H1 (cell line): ENCODE results near the gene HES7. TPM values are rescaled to one million over a fixed set of nuclear protein-coding genes. Genes with fewer than 3 reads are reported as not detected.
"Not testable (repeated sequence)": the region's sequence is repeated elsewhere in the genome, so short reads cannot be mapped to it uniquely, and the experiment has no call there.

Source experiments
- CTCF ChIA-PET: fragments of 300-600 bp; sonication (Branson Sonifier 250); formaldehyde crosslinking; loops from one replicate; lab custom pipeline; 2021; ENCODE audit not compliant: partially characterized antibody; lab: Charles Lee
- POLR2A ChIA-PET: fragments of 300-600 bp; sonication (Branson Sonifier 250); formaldehyde crosslinking; loops from one replicate; lab custom pipeline; 2021; ENCODE audit warnings: inconsistent platforms; ENCODE audit not compliant: partially characterized antibody; lab: Charles Lee
- DNase-seq, 2 experiments: peaks; one replicate each; pipeline versions ENCODE4 v3.0.0 to v3.0.0-alpha.2; 2010 to 2022; ENCODE audit warnings: low spot score in 2 of 2, low read depth in 1 of 2, mixed read lengths in 1 of 2
- FAIRE-seq: peaks from 2 replicates; lab custom pipeline; 2011; peaks lifted over from hg19 to GRCh38; lab: Jason Lieb, UNC
- H2AFZ ChIP-seq: 2 replicates; pipeline ENCODE4 v1.8.1; 2012; ENCODE audit warnings: low read length, inconsistent platforms
- H2AK5ac ChIP-seq: 2 replicates; pipeline ENCODE4 v1.6.1; 2013; ENCODE audit warnings: low read depth, low read length
- H2BK120ac ChIP-seq: replicated peaks from 2 replicates; pipeline ENCODE3; 2013; ENCODE audit warnings: low read depth, low read length, inconsistent platforms
- H2BK12ac ChIP-seq: 2 replicates; pipeline ENCODE4 v1.6.1; 2013; ENCODE audit warnings: low read depth, low read length
- H2BK15ac ChIP-seq: 2 replicates; pipeline ENCODE4 v1.6.1; 2013; ENCODE audit warnings: low read length
- H2BK20ac ChIP-seq: 2 replicates; pipeline ENCODE4 v1.6.1; 2013; ENCODE audit warnings: low read length
- H2BK5ac ChIP-seq: 2 replicates; pipeline ENCODE4 v1.6.1; 2013; ENCODE audit warnings: low read depth, low read length
- H3K14ac ChIP-seq: 2 replicates; pipeline ENCODE4 v1.6.1; 2013; ENCODE audit warnings: inconsistent platforms; ENCODE audit not compliant: insufficient read length
- H3K18ac ChIP-seq: 2 replicates; pipeline ENCODE4 v1.6.1; 2013; ENCODE audit warnings: low read length; ENCODE audit errors: extremely low read depth
- H3K23ac ChIP-seq: 2 replicates; pipeline ENCODE4 v1.6.1; 2013; ENCODE audit warnings: inconsistent platforms; ENCODE audit not compliant: insufficient read length
- H3K23me2 ChIP-seq: 2 replicates; pipeline ENCODE4 v1.6.1; 2013; ENCODE audit warnings: low read depth, low read length
- H3K27ac ChIP-seq: 2 replicates; pipeline ENCODE4 v1.6.1; 2011; ENCODE audit warnings: low read depth, low read length, inconsistent platforms
- H3K27me3 ChIP-seq, 4 experiments: replicated peaks in 1 of 4; 1 replicate in 1 of 4; 2 replicates in 3 of 4; pipeline versions ENCODE4 v1.6.1 to v1.8.1; 2011 to 2013; ENCODE audit warnings: low read length in 3 of 4, mild to moderate bottlenecking in 3 of 4, inconsistent platforms in 2 of 4, mixed read lengths in 2 of 4, moderate library complexity in 1 of 4; ENCODE audit not compliant: control insufficient read depth in 3 of 4, insufficient read depth in 3 of 4; ENCODE audit errors: extremely low read depth in 1 of 4
- H3K36me3 ChIP-seq, 4 experiments: 2 replicates each; pipeline versions ENCODE4 v1.6.1 to v1.8.1; 2011 to 2013; ENCODE audit warnings: mild to moderate bottlenecking in 4 of 4, low read length in 3 of 4, moderate library complexity in 2 of 4, control low read depth in 1 of 4, inconsistent platforms in 1 of 4; ENCODE audit not compliant: insufficient read depth in 4 of 4, control insufficient read depth in 2 of 4
- H3K4ac ChIP-seq: replicated peaks from 2 replicates; pipeline ENCODE3; 2013; ENCODE audit warnings: low read length, low read depth, mixed read lengths, inconsistent platforms; ENCODE audit not compliant: insufficient read length
- H3K4me1 ChIP-seq, 4 experiments: replicated peaks in 1 of 4; 1 replicate in 1 of 4; 2 replicates in 3 of 4; pipeline versions ENCODE4 v1.6.1 to v1.8.1; 2011 to 2013; ENCODE audit warnings: low read length in 3 of 4, inconsistent platforms in 2 of 4, mixed read lengths in 1 of 4; ENCODE audit not compliant: insufficient read depth in 4 of 4, control insufficient read depth in 3 of 4
- H3K4me2 ChIP-seq, 2 experiments: 2 replicates each; pipeline versions ENCODE4 v1.6.1 to v1.8.1; 2011 to 2013; ENCODE audit warnings: low read depth in 2 of 2, low read length in 2 of 2, control low read depth in 1 of 2, inconsistent platforms in 1 of 2, mild to moderate bottlenecking in 1 of 2; ENCODE audit not compliant: insufficient read depth in 1 of 2
- H3K4me3 ChIP-seq, 4 experiments: fragments of 200-600, 300-600 bp in 1 of 4; sonication (generic), shearing (Covaris generic), sonication (Bioruptor Twin) in 1 of 4; 2 replicates each; pipeline versions ENCODE4 v1.5.1 to v1.8.1; 2011 to 2016; ENCODE audit warnings: low read length in 4 of 4, low read depth in 3 of 4, control low read depth in 2 of 4, inconsistent platforms in 2 of 4, mild to moderate bottlenecking in 2 of 4, mixed read lengths in 1 of 4, moderate library complexity in 1 of 4; ENCODE audit not compliant: insufficient read depth in 2 of 4; ENCODE audit errors: extremely low read depth in 1 of 4
- H3K56ac ChIP-seq: replicated peaks from 2 replicates; pipeline ENCODE3; 2013; ENCODE audit warnings: low read depth, mild to moderate bottlenecking, mixed read lengths, low read length, inconsistent platforms; ENCODE audit not compliant: insufficient read length
- H3K79me1 ChIP-seq: 2 replicates; pipeline ENCODE4 v1.6.1; 2013; ENCODE audit warnings: low read depth, low read length, control low read depth
- H3K79me2 ChIP-seq, 2 experiments: 2 replicates each; pipeline versions ENCODE4 v1.6.1 to v1.8.1; 2012 to 2013; ENCODE audit warnings: low read length in 2 of 2, mild to moderate bottlenecking in 2 of 2, inconsistent platforms in 1 of 2; ENCODE audit not compliant: insufficient read depth in 2 of 2, control insufficient read depth in 1 of 2
- H3K9ac ChIP-seq, 4 experiments: replicated peaks in 1 of 4; 1 replicate in 1 of 4; 2 replicates in 3 of 4; pipeline versions ENCODE4 v1.6.1 to v1.8.1; 2011 to 2013; ENCODE audit warnings: low read depth in 3 of 4, low read length in 3 of 4, control low read depth in 2 of 4, mild to moderate bottlenecking in 2 of 4, moderate library complexity in 2 of 4, inconsistent platforms in 1 of 4; ENCODE audit errors: extremely low read depth in 1 of 4
- H3K9me3 ChIP-seq, 2 experiments: 2 replicates each; pipeline versions ENCODE4 v1.6.1 to v1.8.1; 2012 to 2013; ENCODE audit warnings: mild to moderate bottlenecking in 2 of 2, moderate library complexity in 2 of 2, control low read depth in 1 of 2, inconsistent platforms in 1 of 2, low read depth in 1 of 2, low read length in 1 of 2, mixed read lengths in 1 of 2; ENCODE audit not compliant: insufficient read depth in 2 of 2
- H4K20me1 ChIP-seq, 2 experiments: replicated peaks in 1 of 2; 2 replicates each; pipeline versions ENCODE3 to v1.8.1; 2011 to 2013; ENCODE audit warnings: inconsistent platforms in 2 of 2, low read length in 2 of 2, mild to moderate bottlenecking in 1 of 2; ENCODE audit not compliant: insufficient read depth in 2 of 2, control insufficient read depth in 1 of 2
- H4K5ac ChIP-seq: 2 replicates; pipeline ENCODE4 v1.6.1; 2013; ENCODE audit warnings: low read length, low read depth, mixed read lengths, inconsistent platforms; ENCODE audit not compliant: insufficient read length
- H4K8ac ChIP-seq: 2 replicates; pipeline ENCODE4 v1.8.0; 2013; ENCODE audit warnings: mild to moderate bottlenecking, moderate library complexity, low read length, inconsistent platforms; ENCODE audit not compliant: insufficient read depth; ENCODE audit errors: extremely low read depth
- H4K91ac ChIP-seq: replicated peaks from 2 replicates; pipeline ENCODE3; 2013; ENCODE audit warnings: low read length, mixed read lengths, inconsistent platforms; ENCODE audit not compliant: insufficient read length
- WGBS, 2 experiments: shearing (Covaris generic) in 1 of 2; methylation state at CpG; one replicate each; pipeline versions ENCODE4 v1.1.6 to v1.1.7; 2013 to 2015; ENCODE audit warnings: low lambda C conversion rate in 2 of 2, mixed read lengths in 2 of 2, inconsistent platforms in 1 of 2, low coverage in 1 of 2, missing lambda C conversion rate in 1 of 2; ENCODE audit not compliant: insufficient replicate concordance in 2 of 2, insufficient coverage in 1 of 2, insufficient read length in 1 of 2; ENCODE audit errors: extremely low coverage in 1 of 2, missing lambda C conversion rate in 1 of 2; 5-methylcytosine and 5-hydroxymethylcytosine counted together
- polyA plus RNA-seq, 7 experiments: library from polyadenylated mRNA; depleted of rRNA in 3 of 7; stranded (reverse) in 5 of 7; unstranded in 2 of 7; fragments of >200 nt in 5 of 7; fragments of 200-250 nt in 2 of 7; gene quantifications; 1 replicate in 5 of 7; 2 replicates in 1 of 7; 4 replicates in 1 of 7; pipeline versions ENCODE4 v1.2.1 to v1.2.3, GENCODE V29; 2011 to 2013; ENCODE audit warnings: missing spikeins in 2 of 7, mixed read lengths in 2 of 7
- total RNA-seq: library from RNA; stranded (reverse); fragmentation: NEBNext Ultra II Directional; extraction: Animal tissue kit (Norgen Biotek cat#: 25700); gene quantifications from 2 replicates; pipeline ENCODE4 v1.2.1, GENCODE V29; 2021

The HES7 gene
- total and polyA plus RNA-seq, 2 of the 8 experiments (the other 6 are each of a cell fraction or from before 2014, with no cell fraction given), result 0.20 to 0.32 TPM

- not testable (repeated sequence) for H2BK5ac ChIP-seq, H3K56ac ChIP-seq, H3K4me2 ChIP-seq, H3K4me3 ChIP-seq, DNase-seq, H3K23ac ChIP-seq, H4K91ac ChIP-seq, H3K4ac ChIP-seq, H2BK120ac ChIP-seq, H2AFZ ChIP-seq, H2BK20ac ChIP-seq, H2AK5ac ChIP-seq, H4K8ac ChIP-seq, H3K9me3 ChIP-seq, H3K27ac ChIP-seq, FAIRE-seq, H3K36me3 ChIP-seq, H3K79me2 ChIP-seq, H4K20me1 ChIP-seq, H2BK12ac ChIP-seq, H3K23me2 ChIP-seq, H3K18ac ChIP-seq, H3K14ac ChIP-seq, H2BK15ac ChIP-seq, H4K5ac ChIP-seq, H3K79me1 ChIP-seq, H3K9ac ChIP-seq
- POLR2A ChIA-PET, result interaction anchor here (1.1 to 1.3 kb wide), 2 partner anchors 28 to 66 kb away, joined by 3 read pairs; no protein-coding TSS in a partner anchor
- H3K4me1 ChIP-seq, result peaks cover 0 to 13% (median 3%) of the 10 kb centered on the region in 4 experiments; a peak in 5 of 7 replicates
- peaks cover 3 to 35% (median 28%) of the 10 kb centered on the region in 4 experiments for H3K27me3 ChIP-seq
- WGBS, 2 experiments, result 79% methylated on average over 4 of the region's 4 CpGs; no CpG with 5 or more reads in 1 of the 2 experiments
- CTCF ChIA-PET, result interaction anchor here (1.0 to 23.3 kb wide), 5 partner anchors 11 to 47 kb away, joined by 4 to 501 read pairs (median 116); partner anchors contain the start of genes ALOX12B and ALOXE3
These were observed 16.9 kb downstream of the HES7 start for GRCh38 chr17:8106980-8107379.
